Kidney (tissue), 14 donors: ENCODE results near the gene VWF. TPM values are rescaled to one million over a fixed set of nuclear protein-coding genes. Genes with fewer than 3 reads are reported as not detected.

Source experiments
- DNase-seq, 5 donors: peaks; one replicate each; pipeline ENCODE4 v3.0.0-alpha.2; 2013 to 2020
- FAIRE-seq: peaks from 2 replicates; lab custom pipeline; 2012; peaks lifted over from hg19 to GRCh38; lab: Jason Lieb, UNC
- H3K27ac ChIP-seq, 2 donors: one replicate each; pipeline ENCODE4 v1.7.0; 2013; ENCODE audit warnings: low read depth in 2 of 2, low read length in 2 of 2, inconsistent platforms in 1 of 2
- H3K27me3 ChIP-seq: one replicate; pipeline ENCODE4 v1.7.1; 2013; ENCODE audit warnings: low read length, inconsistent platforms; ENCODE audit not compliant: control insufficient read depth, insufficient read depth
- H3K36me3 ChIP-seq, 3 donors: one replicate each; pipeline versions ENCODE4 v1.7.0 to v1.7.1; 2013; ENCODE audit warnings: low read length in 3 of 3, control low read depth in 1 of 3, inconsistent platforms in 1 of 3; ENCODE audit not compliant: insufficient read depth in 3 of 3, control insufficient read depth in 2 of 3
- H3K4me1 ChIP-seq, 3 donors: one replicate each; pipeline versions ENCODE4 v1.7.0 to v1.7.1; 2013; ENCODE audit warnings: low read length in 3 of 3, inconsistent platforms in 1 of 3, low read depth in 1 of 3; ENCODE audit not compliant: control insufficient read depth in 2 of 3, insufficient read depth in 2 of 3
- H3K4me3 ChIP-seq, 3 donors: one replicate each; pipeline versions ENCODE4 v1.7.0 to v1.8.1; 2013; ENCODE audit warnings: low read length in 3 of 3, control low read depth in 1 of 3, inconsistent platforms in 1 of 3
- H3K9ac ChIP-seq, 3 donors: one replicate each; pipeline versions ENCODE4 v1.7.0 to v1.7.1; 2013; ENCODE audit warnings: low read length in 3 of 3, control low read depth in 1 of 3, inconsistent platforms in 1 of 3
- H3K9me3 ChIP-seq, 3 donors: one replicate each; pipeline versions ENCODE4 v1.7.0 to v1.7.1; 2013; ENCODE audit warnings: low read length in 3 of 3, control low read depth in 1 of 3, inconsistent platforms in 1 of 3; ENCODE audit not compliant: control insufficient read depth in 2 of 3, insufficient read depth in 1 of 3
- intact Hi-C: fragments of 100-400 bp; cut with DNase I; formaldehyde crosslinking; loops from one replicate; pipeline ENCODE4 v1.11.1; 2022
- polyA plus RNA-seq: library from polyadenylated mRNA; stranded (reverse); fragments of 350-450 nt; fragmentation: Illumina TruSeq; extraction: RNeasy Lipid Tissue Mini Kit (QIAGEN cat#74804); gene quantifications from one replicate; pipeline ENCODE4 v1.2.3, GENCODE V29; 2014; ENCODE audit warnings: low read depth, low replicate concordance; ENCODE audit not compliant: insufficient read depth
- total RNA-seq: library from RNA; stranded (reverse); fragmentation: NEBNext Ultra II Directional; extraction: Animal tissue kit (Norgen Biotek cat#: 25700); gene quantifications from one replicate; pipeline ENCODE4 v1.2.1, GENCODE V29; 2021
- TF ChIP-seq, protein P1 (sequence below): IDR thresholded peaks from 3 replicates; pipeline ENCODE4 v1.5.1; 2012; ENCODE audit warnings: mild to moderate bottlenecking, moderate library complexity, borderline replicate concordance; ENCODE audit not compliant: insufficient read depth; ENCODE audit errors: extremely low read depth
- donor health status: control.
- donor health status: control.
- donor health status: control.
- donor health status: control.
- donor health status: control.
- donor health status: DM: yes; HTN: yes; CAD: no.
- donor health status: Normal renal cell carcinoma (clear cell type).

VWF gene
- total and polyA plus RNA-seq, 2 donors from 2014 or later, result 9.6 to 183 TPM

- no peaks in the 10 kb centered on the region for H3K36me3 ChIP-seq
- no peak overlapping the region for H3K27ac ChIP-seq
- H3K4me1 ChIP-seq, result peaks cover 2 to 10% (median 6%) of the 10 kb centered on the region in 3 donors
- no peak overlapping the region for H3K9ac ChIP-seq
- no peak overlapping the region for H3K4me3 ChIP-seq
- TF ChIP-seq, protein P1, sequence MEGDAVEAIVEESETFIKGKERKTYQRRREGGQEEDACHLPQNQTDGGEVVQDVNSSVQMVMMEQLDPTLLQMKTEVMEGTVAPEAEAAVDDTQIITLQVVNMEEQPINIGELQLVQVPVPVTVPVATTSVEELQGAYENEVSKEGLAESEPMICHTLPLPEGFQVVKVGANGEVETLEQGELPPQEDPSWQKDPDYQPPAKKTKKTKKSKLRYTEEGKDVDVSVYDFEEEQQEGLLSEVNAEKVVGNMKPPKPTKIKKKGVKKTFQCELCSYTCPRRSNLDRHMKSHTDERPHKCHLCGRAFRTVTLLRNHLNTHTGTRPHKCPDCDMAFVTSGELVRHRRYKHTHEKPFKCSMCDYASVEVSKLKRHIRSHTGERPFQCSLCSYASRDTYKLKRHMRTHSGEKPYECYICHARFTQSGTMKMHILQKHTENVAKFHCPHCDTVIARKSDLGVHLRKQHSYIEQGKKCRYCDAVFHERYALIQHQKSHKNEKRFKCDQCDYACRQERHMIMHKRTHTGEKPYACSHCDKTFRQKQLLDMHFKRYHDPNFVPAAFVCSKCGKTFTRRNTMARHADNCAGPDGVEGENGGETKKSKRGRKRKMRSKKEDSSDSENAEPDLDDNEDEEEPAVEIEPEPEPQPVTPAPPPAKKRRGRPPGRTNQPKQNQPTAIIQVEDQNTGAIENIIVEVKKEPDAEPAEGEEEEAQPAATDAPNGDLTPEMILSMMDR, result no peak
- DNase-seq (peak in 1 of 5 donors; percentile 63), FAIRE-seq (no peak)
- intact Hi-C loops, result loop anchor here (5.0 to 10.0 kb wide), 2 partner anchors 113 to 221 kb away; no protein-coding TSS in a partner anchor
- no peaks in the 10 kb centered on the region for H3K9me3 ChIP-seq
- no peaks in the 10 kb centered on the region for H3K27me3 ChIP-seq
These were observed 62.8 kb downstream of the VWF start for GRCh38 chr12:6061660-6062059.

DNA sequence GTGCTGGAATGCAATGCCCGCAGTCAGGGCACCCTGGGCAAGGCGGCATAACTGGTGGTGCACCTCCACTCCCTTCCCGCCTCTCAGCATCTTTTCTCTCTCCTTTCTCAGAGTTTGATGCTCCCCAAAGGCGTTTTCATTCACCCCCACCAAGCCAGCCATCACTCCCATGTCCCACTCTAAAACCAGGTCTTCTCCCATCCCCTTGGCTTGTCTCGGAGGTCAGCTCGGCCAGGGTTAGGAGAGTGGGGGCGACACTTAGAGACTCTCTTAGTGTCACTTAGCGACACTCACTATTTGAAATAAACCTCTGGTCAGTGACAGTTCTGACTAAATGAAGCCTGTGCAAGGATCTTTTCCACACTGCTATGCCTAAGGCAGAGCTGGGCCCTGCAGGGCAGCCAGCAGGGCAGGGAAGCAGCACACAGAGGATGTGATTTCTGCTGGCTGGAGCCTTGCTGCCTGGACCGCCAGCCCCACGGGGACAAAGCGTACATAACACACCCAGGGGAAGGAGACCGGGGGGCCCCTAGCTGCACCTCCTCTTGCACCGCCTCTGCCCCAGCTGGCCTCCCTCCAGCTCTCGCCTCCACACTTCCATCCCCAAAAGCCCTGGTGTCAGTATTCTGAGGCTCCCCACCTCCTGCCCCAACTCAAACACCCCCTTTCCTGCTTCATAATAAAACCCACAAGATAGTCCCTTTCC, 64.5 kb downstream of the VWF start:
- intact Hi-C loops, result loop anchor here (5.0 to 10.0 kb wide), 2 partner anchors 115 to 222 kb away; no protein-coding TSS in a partner anchor
- Histone ChIP-seq H3K4me1 (peaks cover 2 to 12% (median 6%) of the 10 kb centered on the region in 3 donors), H3K4me3 (no peak overlapping the region), H3K9me3 (no peaks in the 10 kb centered on the region), H3K36me3 (no peaks in the 10 kb centered on the region), H3K9ac (no peak overlapping the region), H3K27me3 (no peaks in the 10 kb centered on the region), H3K27ac (no peak overlapping the region)
- DNase-seq (no peak), FAIRE-seq (no peak)
- TF ChIP-seq, protein P1, result no peak

GRCh38 chr12:6059221-6059620, 65.2 kb downstream of the VWF start:
- H3K4me3 ChIP-seq, result no peak overlapping the region
- H3K27ac ChIP-seq, result peak overlapping the region in 1 of 2 donors; percentile 22
- H3K36me3 ChIP-seq, result no peaks in the 10 kb centered on the region
- no peaks in the 10 kb centered on the region for H3K9me3 ChIP-seq
- FAIRE-seq (no peak), DNase-seq (no peak)
- H3K4me1 ChIP-seq, result peaks cover 2 to 12% (median 6%) of the 10 kb centered on the region in 3 donors
- intact Hi-C loops, result no loop called here
- TF ChIP-seq, protein P1, result no peak
- H3K9ac ChIP-seq, result no peak overlapping the region
- H3K27me3 ChIP-seq, result no peaks in the 10 kb centered on the region
